ENCODE measurements around the gene VSIG10L.

VSIG10L gene

GRCh38 chr19:51341976-51342580, at the start of gene VSIG10L:
Gene VSIG10L (minus strand): TSS chr19:51342139. CDS start chr19:51342124, 15 bp downstream.
- DNase-seq = no peak

GRCh38 chr19:51391073-51391611, 49.2 kb upstream of the VSIG10L start:
- no peak for DNase-seq

- DNase-seq = no peak
Observed at GRCh38 chr19:51389143-51389542, 47.2 kb upstream of the VSIG10L start.

GRCh38 chr19:51387924-51388389, 46.0 kb upstream of the VSIG10L start, which contains the start of gene LIM2:
Gene LIM2 (minus strand): TSS chr19:51387974. CDS start chr19:51387443, 531 bp downstream.
- DNase-seq = no peak

GRCh38 chr19:51386882-51387520, 45.1 kb upstream of the VSIG10L start:
- DNase-seq = peak; percentile 59

- no peak for DNase-seq
Observed at GRCh38 chr19:51382004-51382403, 40.1 kb upstream of the VSIG10L start.

GRCh38 chr19:51380379-51380778, 38.4 kb upstream of the VSIG10L start:
- no peak for DNase-seq

- DNase-seq = no peak
Observed at GRCh38 chr19:51377422-51377821, 35.5 kb upstream of the VSIG10L start.

- peak; percentile 44 for DNase-seq
Observed at GRCh38 chr19:51375504-51376221, 33.7 kb upstream of the VSIG10L start.

GRCh38 chr19:51372649-51373504, 30.9 kb upstream of the VSIG10L start, which contains the start of gene NKG7:
Gene NKG7 (minus strand): TSS chr19:51372654. CDS start chr19:51372535, 119 bp downstream.
- peak; percentile 95 for DNase-seq

GRCh38 chr19:51372021-51372648, 30.2 kb upstream of the VSIG10L start:
- no peak for DNase-seq

- no peak for DNase-seq
Observed at GRCh38 chr19:51371186-51371690, 29.3 kb upstream of the VSIG10L start.

- DNase-seq = no peak
Observed at GRCh38 chr19:51370230-51370629, 28.3 kb upstream of the VSIG10L start.

- DNase-seq = peak; percentile 84
Observed at GRCh38 chr19:51368366-51369282, 26.7 kb upstream of the VSIG10L start, which contains the start of gene CLDND2. Gene CLDND2 (minus strand): TSS chr19:51369003. CDS start chr19:51368577, 426 bp downstream.

GRCh38 chr19:51367565-51368365, 25.8 kb upstream of the VSIG10L start:
- peak; percentile 100 for DNase-seq

- DNase-seq = no peak
Observed at GRCh38 chr19:51367255-51367564, 25.3 kb upstream of the VSIG10L start.

GRCh38 chr19:51366389-51367254, 24.7 kb upstream of the VSIG10L start:
- peak; percentile 98 for DNase-seq

- no peak for DNase-seq
Observed at GRCh38 chr19:51365965-51366388, 24.0 kb upstream of the VSIG10L start, which contains the start of gene ETFB. Gene ETFB (minus strand): TSS chr19:51366388. CDS start chr19:51366326, 62 bp downstream.

Measured in NK-92 treated with Interleukin-12 subunit alpha and Interleukin-12 subunit beta, amount 100 ng/mL, for 24 hours (cell line).